HCT116 (cell line): Measurements from ENCODE around the gene SOHLH2. TPM values are rescaled to one million over a fixed set of nuclear protein-coding genes. Genes with fewer than 3 reads are reported as not detected.

Experiments
- ATAC-seq: fragments of 200-7000 bp; cut with Tn5 transposase; 2 replicates; pipeline ENCODE4 v1.9.1; 2020; ENCODE audit warnings: mild to moderate bottlenecking, moderate library complexity
- BruUV-seq: library from RNA; stranded (reverse); fragments of 400-500 nt; replicated peaks from 2 replicates; lab custom pipeline; 2021; lab: Mats Ljungman, UMichigan
- CTCF ChIA-PET: fragments of 300-600 bp; sonication (Branson Sonifier 250); formaldehyde crosslinking; loops from one replicate; lab custom pipeline; 2021; ENCODE audit warnings: antibody characterized with exemption; lab: Charles Lee
- POLR2A ChIA-PET: fragments of 300-600, 350-600 bp; sonication (Branson Sonifier 250); formaldehyde crosslinking; loops from one replicate; lab custom pipeline; 2021; ENCODE audit warnings: antibody characterized with exemption; lab: Charles Lee
- RAD21 ChIA-PET, 2 experiments: fragments of 300-600 bp; sonication (Branson Sonifier 250); formaldehyde crosslinking; loops; one replicate each; lab custom pipeline; 2023; ENCODE audit warnings: low total read pairs in 2 of 2; ENCODE audit not compliant: uncharacterized antibody in 2 of 2, unreplicated experiment in 2 of 2, low non-redundant PET in 1 of 2; lab: Charles Lee
- DNase-seq: peaks from one replicate; pipeline ENCODE4 v3.0.0-alpha.2; 2010; ENCODE audit warnings: low read depth, low spot score
- H2AFZ ChIP-seq: fragments of 200-600 bp; shearing (Covaris generic), sonication (generic); 2 replicates; pipeline ENCODE4 v1.6.1; 2017; ENCODE audit warnings: low read depth, mixed run types, mixed read lengths, antibody characterized with exemption, low read length; ENCODE audit not compliant: poor library complexity, severe bottlenecking
- H3K27ac ChIP-seq: 2 replicates; pipeline ENCODE4 v1.5.1; 2012; ENCODE audit warnings: low read depth, low read length
- H3K27me3 ChIP-seq: fragments of 200-600 bp; sonication (generic); 2 replicates; pipeline ENCODE4 v1.6.1; 2016; ENCODE audit warnings: mixed run types, low read length, mixed read lengths; ENCODE audit not compliant: insufficient read depth
- H3K36me3 ChIP-seq, 2 experiments: fragments of 200-500 bp in 1 of 2; fragments of 200-600 bp in 1 of 2; sonication (Bioruptor generic) in 1 of 2; sonication (generic) in 1 of 2; 2 replicates each; pipeline versions ENCODE4 v1.5.1 to v1.6.1; 2014 to 2016; ENCODE audit warnings: low read length in 2 of 2, inconsistent platforms in 1 of 2, mixed read lengths in 1 of 2, mixed run types in 1 of 2; ENCODE audit not compliant: insufficient read depth in 2 of 2, control insufficient read depth in 1 of 2
- H3K4me1 ChIP-seq, 2 experiments: fragments of 200-600 bp in 1 of 2; sonication (generic) in 1 of 2; 2 replicates each; pipeline versions ENCODE4 v1.5.1 to v1.6.1; 2012 to 2017; ENCODE audit warnings: low read length in 2 of 2, inconsistent platforms in 1 of 2, mild to moderate bottlenecking in 1 of 2, mixed read lengths in 1 of 2, mixed run types in 1 of 2, moderate library complexity in 1 of 2; ENCODE audit not compliant: insufficient read depth in 2 of 2, control insufficient read depth in 1 of 2
- H3K4me2 ChIP-seq: fragments of 200-600 bp; sonication (generic); 2 replicates; pipeline ENCODE4 v1.6.1; 2017; ENCODE audit warnings: mixed run types, low read length, mixed read lengths
- H3K4me3 ChIP-seq, 2 experiments: fragments of 200-600 bp in 1 of 2; sonication (generic) in 1 of 2; replicated peaks in 1 of 2; 2 replicates each; pipeline ENCODE4 v1.5.1; 2011 to 2016; ENCODE audit warnings: low read length in 2 of 2, control low read depth in 1 of 2, low read depth in 1 of 2, mild to moderate bottlenecking in 1 of 2, mixed read lengths in 1 of 2, mixed run types in 1 of 2
- H3K79me2 ChIP-seq: fragments of 200-600 bp; sonication (generic); 2 replicates; pipeline ENCODE4 v1.6.1; 2017; ENCODE audit warnings: mild to moderate bottlenecking, mixed run types, low read length, moderate library complexity, mixed read lengths; ENCODE audit not compliant: insufficient read depth
- H3K9ac ChIP-seq: fragments of 200-600 bp; sonication (generic); 2 replicates; pipeline ENCODE4 v1.6.1; 2016; ENCODE audit warnings: low read length, mixed read lengths
- H3K9me2 ChIP-seq: fragments of 200-600 bp; sonication (generic), shearing (Covaris generic); 2 replicates; pipeline ENCODE4 v1.6.1; 2017; ENCODE audit warnings: mixed run types, mild to moderate bottlenecking, moderate library complexity; ENCODE audit not compliant: insufficient read depth
- H3K9me3 ChIP-seq, 2 experiments: fragments of 200-500 bp in 1 of 2; fragments of 200-600 bp in 1 of 2; sonication (Bioruptor generic) in 1 of 2; sonication (generic) in 1 of 2; 2 replicates each; pipeline ENCODE4 v1.6.1; 2014 to 2017; ENCODE audit warnings: low read length in 2 of 2, mixed read lengths in 2 of 2, inconsistent platforms in 1 of 2, low read depth in 1 of 2, mild to moderate bottlenecking in 1 of 2, mixed run types in 1 of 2, moderate library complexity in 1 of 2; ENCODE audit not compliant: control insufficient read depth in 1 of 2, insufficient read depth in 1 of 2
- H4K20me1 ChIP-seq: fragments of 200-600 bp; sonication (generic), shearing (Covaris generic); 2 replicates; pipeline ENCODE4 v1.6.1; 2017; ENCODE audit warnings: mixed run types, mild to moderate bottlenecking, moderate library complexity; ENCODE audit not compliant: insufficient read depth
- ATF3 ChIP-seq: IDR thresholded peaks from 2 replicates; pipeline ENCODE4 v1.6.1; 2012
- CEBPB ChIP-seq: IDR thresholded peaks from 2 replicates; pipeline ENCODE4 v1.6.1; 2012; ENCODE audit warnings: low read depth
- EGR1 ChIP-seq: IDR thresholded peaks from 2 replicates; pipeline ENCODE4 v1.6.1; 2012; ENCODE audit warnings: low read depth
- ELF1 ChIP-seq: IDR thresholded peaks from 2 replicates; pipeline ENCODE4 v1.6.1; 2012; ENCODE audit warnings: low read depth, borderline replicate concordance
- JUND ChIP-seq: IDR thresholded peaks from 2 replicates; pipeline ENCODE4 v1.6.1; 2012
- RAD21 ChIP-seq: IDR thresholded peaks from 2 replicates; pipeline ENCODE4 v1.6.1; 2012; ENCODE audit warnings: low read depth, mild to moderate bottlenecking
- SRF ChIP-seq: IDR thresholded peaks from 2 replicates; pipeline ENCODE4 v1.6.1; 2012; ENCODE audit warnings: low read depth
- TCF7L2 ChIP-seq: IDR thresholded peaks from 2 replicates; pipeline ENCODE4 v1.7.0; 2011; ENCODE audit warnings: borderline replicate concordance, inconsistent platforms; ENCODE audit not compliant: insufficient read depth, insufficient read length; ENCODE audit errors: extremely low read depth
- YY1 ChIP-seq: IDR thresholded peaks from 2 replicates; pipeline ENCODE4 v1.6.1; 2011; ENCODE audit warnings: low read length, low read depth, moderate library complexity, mild to moderate bottlenecking; ENCODE audit not compliant: insufficient replicate concordance; ENCODE audit errors: extremely low read depth
- ZBTB33 ChIP-seq: IDR thresholded peaks from 2 replicates; pipeline ENCODE4 v1.6.1; 2011; ENCODE audit warnings: mild to moderate bottlenecking, low read length, moderate library complexity; ENCODE audit not compliant: insufficient replicate concordance; ENCODE audit errors: extremely low read depth
- ZFX ChIP-seq: fragments of 450-650 bp; IDR thresholded peaks from 2 replicates; pipeline ENCODE4 v1.6.1; 2017
- intact Hi-C: fragments of 100-400 bp; cut with micrococcal nuclease; formaldehyde crosslinking; loops from 2 replicates; pipeline ENCODE4 v1.10.0; 2022
- total RNA-seq: library from RNA; stranded (reverse); gene quantifications from one replicate; pipeline ENCODE4 v1.2.1, GENCODE V29; 2021; ENCODE audit not compliant: unreplicated experiment

SOHLH2 gene
- total RNA-seq, 1 experiment from 2014 or later = not detected

GRCh38 chr13:36231236-36231635 lies 16.9 kb upstream of the SOHLH2 start:
- Histone ChIP-seq H3K4me3 (no peak overlapping the region), H3K4me1 (no peaks in the 10 kb centered on the region), H3K9me3 (peaks cover 0 to 7% of the 10 kb centered on the region in 2 experiments; a peak in 1 of 4 replicates), H2AFZ (no peak overlapping the region), H3K9ac (no peak overlapping the region), H3K36me3 (no peaks in the 10 kb centered on the region), H3K79me2 (no peaks in the 10 kb centered on the region), H3K27me3 (no peaks in the 10 kb centered on the region), H3K9me2 (no peaks in the 10 kb centered on the region), H3K4me2 (no peak overlapping the region), H4K20me1 (no peaks in the 10 kb centered on the region), H3K27ac (no peak overlapping the region)
- ChIA-PET CTCF (no interaction called here), RAD21 (no interaction called here), POLR2A (no interaction called here)
- no TSS peak for BruUV-seq
- no peak for ATAC-seq
- intact Hi-C loops = no loop called here
- DNase-seq = no peak
- TF ChIP-seq EGR1 = no peak
- no peak for TF ChIP-seq ATF3
- no peak for TF ChIP-seq RAD21
- TF ChIP-seq SRF = no peak
- TF ChIP-seq YY1 = no peak
- no peak for TF ChIP-seq JUND

- ChIA-PET POLR2A (no interaction called here), CTCF (no interaction called here), RAD21 (no interaction called here)
- no peak overlapping the region for H3K9ac ChIP-seq
- no peaks in the 10 kb centered on the region for H4K20me1 ChIP-seq
- no peaks in the 10 kb centered on the region for H3K36me3 ChIP-seq
- H3K4me3 ChIP-seq = no peak overlapping the region
- TF ChIP-seq TCF7L2 (no peak), ZBTB33 (no peak), ATF3 (no peak), ELF1 (no peak), JUND (no peak), ZFX (no peak), YY1 (no peak), CEBPB (no peak)
- intact Hi-C loops = no loop called here
- no peak overlapping the region for H3K4me2 ChIP-seq
- H3K79me2 ChIP-seq = no peaks in the 10 kb centered on the region
- no peak overlapping the region for H3K27ac ChIP-seq
- no peaks in the 10 kb centered on the region for H3K9me2 ChIP-seq
- no peaks in the 10 kb centered on the region for H3K27me3 ChIP-seq
- peaks cover 0 to 4% of the 10 kb centered on the region in 2 experiments; a peak in 1 of 4 replicates for H3K9me3 ChIP-seq
- ATAC-seq (no peak), DNase-seq (no peak)
- H3K4me1 ChIP-seq = no peaks in the 10 kb centered on the region
- BruUV-seq = no TSS peak
- H2AFZ ChIP-seq = no peak overlapping the region
Observed at GRCh38 chr13:36224730-36225129, 10.4 kb upstream of the SOHLH2 start.
